Measurements from ENCODE around the gene ARID1B.

DNA sequence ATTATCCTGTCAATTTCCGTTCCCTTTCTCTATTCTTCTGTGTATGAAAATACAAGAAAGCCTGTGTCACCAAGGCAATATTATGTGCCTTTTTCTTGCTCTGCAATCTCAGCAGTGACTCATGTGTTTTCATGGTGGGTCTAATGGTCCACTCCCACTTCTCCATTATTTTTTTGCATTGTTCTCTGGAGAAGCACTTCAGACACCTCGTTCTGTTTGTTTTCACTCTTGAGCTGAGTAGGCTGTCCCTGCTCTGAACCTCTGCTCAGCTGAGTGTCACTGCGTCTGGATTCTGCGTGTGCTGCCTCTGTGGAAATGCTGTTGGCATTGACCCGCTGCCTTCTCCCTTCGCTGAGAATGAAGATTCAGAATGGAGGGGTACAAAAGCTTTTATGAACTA lies 315.6 kb downstream of the ARID1B start:
- TF ChIP-seq, protein P1, sequence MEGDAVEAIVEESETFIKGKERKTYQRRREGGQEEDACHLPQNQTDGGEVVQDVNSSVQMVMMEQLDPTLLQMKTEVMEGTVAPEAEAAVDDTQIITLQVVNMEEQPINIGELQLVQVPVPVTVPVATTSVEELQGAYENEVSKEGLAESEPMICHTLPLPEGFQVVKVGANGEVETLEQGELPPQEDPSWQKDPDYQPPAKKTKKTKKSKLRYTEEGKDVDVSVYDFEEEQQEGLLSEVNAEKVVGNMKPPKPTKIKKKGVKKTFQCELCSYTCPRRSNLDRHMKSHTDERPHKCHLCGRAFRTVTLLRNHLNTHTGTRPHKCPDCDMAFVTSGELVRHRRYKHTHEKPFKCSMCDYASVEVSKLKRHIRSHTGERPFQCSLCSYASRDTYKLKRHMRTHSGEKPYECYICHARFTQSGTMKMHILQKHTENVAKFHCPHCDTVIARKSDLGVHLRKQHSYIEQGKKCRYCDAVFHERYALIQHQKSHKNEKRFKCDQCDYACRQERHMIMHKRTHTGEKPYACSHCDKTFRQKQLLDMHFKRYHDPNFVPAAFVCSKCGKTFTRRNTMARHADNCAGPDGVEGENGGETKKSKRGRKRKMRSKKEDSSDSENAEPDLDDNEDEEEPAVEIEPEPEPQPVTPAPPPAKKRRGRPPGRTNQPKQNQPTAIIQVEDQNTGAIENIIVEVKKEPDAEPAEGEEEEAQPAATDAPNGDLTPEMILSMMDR (conservative IDR thresholded peaks at IDR 0.05): no peak
- no peak for TF ChIP-seq ZFX (IDR thresholded peaks at IDR 0.05)
